ENCODE measurements around the gene ARHGAP35. TPM values are rescaled to one million over a fixed set of nuclear protein-coding genes. Genes with fewer than 3 reads are reported as not detected.

ARHGAP35 gene
- total RNA-seq, 1 donor from 2014 or later: 127 TPM

DNA sequence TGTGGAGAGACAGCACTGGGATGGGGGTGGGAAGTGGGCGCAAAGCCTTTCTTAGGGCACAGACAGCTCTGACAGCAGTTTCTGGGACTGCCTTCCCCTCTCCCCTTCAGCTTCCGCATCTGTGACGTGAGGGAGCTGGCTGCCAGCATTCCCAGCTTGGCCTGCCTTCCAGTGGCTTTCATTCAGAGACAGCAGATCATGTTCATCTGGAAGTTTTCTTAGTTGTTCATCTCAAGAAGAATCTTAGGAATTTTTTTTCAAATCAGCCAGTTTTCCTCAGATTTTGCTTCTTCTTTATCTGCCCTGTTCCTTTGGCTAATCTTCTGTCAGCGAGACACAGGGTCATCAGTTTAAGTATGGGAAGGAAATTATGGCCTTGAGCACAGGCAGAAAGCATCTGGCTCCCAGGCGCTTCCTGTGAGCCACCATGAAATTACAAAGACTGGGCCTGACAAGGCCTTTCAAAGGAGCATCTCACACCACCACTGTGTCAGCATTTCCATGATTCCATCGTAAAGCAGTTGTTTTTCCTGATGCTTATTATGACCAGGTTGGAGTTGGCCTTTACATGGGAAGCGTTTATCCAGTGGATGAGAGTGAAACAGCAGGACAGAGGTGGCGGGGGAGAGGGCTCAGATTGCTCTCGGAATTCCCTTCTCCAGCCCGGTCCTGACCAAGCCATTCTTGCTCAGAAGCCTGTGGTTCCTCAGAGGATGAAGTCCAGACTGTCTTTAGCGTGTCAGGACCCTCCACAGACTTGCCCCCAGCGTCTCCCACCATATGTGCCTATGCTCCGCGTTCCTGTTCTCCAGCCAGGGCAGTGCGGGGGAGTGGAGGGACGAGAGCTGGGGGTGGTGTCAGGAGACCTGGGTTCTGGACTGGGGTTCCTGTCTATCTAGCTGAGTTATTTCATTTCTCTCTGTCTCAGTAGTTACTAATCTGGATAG, 43.6 kb downstream of the ARHGAP35 start:
- Mint-ChIP-seq H3K27ac (ENCODE audit: unreplicated experiment) (peak overlapping the region; percentile 11), H3K4me3 (ENCODE audit: unreplicated experiment) (peak overlapping the region; percentile 38), H3K27me3 (ENCODE audit: unreplicated experiment) (peaks cover 8% of the 10 kb centered on the region), H3K36me3 (ENCODE audit: unreplicated experiment) (no peaks in the 10 kb centered on the region), H3K9me3 (ENCODE audit: unreplicated experiment) (peaks cover 4% of the 10 kb centered on the region), H3K4me1 (ENCODE audit: low read depth, unreplicated experiment) (peaks cover 46% of the 10 kb centered on the region)
- no peak for DNase-seq
- TF ChIP-seq, protein P1, sequence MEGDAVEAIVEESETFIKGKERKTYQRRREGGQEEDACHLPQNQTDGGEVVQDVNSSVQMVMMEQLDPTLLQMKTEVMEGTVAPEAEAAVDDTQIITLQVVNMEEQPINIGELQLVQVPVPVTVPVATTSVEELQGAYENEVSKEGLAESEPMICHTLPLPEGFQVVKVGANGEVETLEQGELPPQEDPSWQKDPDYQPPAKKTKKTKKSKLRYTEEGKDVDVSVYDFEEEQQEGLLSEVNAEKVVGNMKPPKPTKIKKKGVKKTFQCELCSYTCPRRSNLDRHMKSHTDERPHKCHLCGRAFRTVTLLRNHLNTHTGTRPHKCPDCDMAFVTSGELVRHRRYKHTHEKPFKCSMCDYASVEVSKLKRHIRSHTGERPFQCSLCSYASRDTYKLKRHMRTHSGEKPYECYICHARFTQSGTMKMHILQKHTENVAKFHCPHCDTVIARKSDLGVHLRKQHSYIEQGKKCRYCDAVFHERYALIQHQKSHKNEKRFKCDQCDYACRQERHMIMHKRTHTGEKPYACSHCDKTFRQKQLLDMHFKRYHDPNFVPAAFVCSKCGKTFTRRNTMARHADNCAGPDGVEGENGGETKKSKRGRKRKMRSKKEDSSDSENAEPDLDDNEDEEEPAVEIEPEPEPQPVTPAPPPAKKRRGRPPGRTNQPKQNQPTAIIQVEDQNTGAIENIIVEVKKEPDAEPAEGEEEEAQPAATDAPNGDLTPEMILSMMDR (IDR thresholded peaks at IDR 0.05; ENCODE audit: partially characterized antibody, unreplicated experiment): no peak

DNA sequence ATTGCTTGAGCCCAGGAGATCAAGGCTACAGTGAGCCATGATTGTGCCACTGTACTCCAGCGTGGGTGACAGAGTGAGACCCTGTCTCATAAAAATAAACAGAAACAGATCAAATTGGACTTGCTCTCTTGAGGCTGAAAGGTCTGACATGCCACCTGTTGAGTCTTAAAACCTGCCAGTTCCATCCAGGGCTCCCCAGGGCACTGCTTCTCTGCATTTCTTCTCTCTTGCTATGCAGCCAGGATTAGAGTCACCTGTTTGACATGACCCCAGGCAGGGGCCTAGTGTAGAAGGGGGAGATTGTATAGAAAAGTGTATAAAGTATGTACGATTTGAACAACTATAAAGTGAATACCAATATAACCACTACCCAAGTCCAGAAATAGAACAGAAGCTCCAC, 45.4 kb downstream of the ARHGAP35 start:
- Mint-ChIP-seq H3K4me1 (ENCODE audit: low read depth, unreplicated experiment) (peaks cover 43% of the 10 kb centered on the region), H3K27ac (ENCODE audit: unreplicated experiment) (no peak overlapping the region), H3K9me3 (ENCODE audit: unreplicated experiment) (peaks cover 4% of the 10 kb centered on the region), H3K36me3 (ENCODE audit: unreplicated experiment) (no peaks in the 10 kb centered on the region), H3K4me3 (ENCODE audit: unreplicated experiment) (no peak overlapping the region), H3K27me3 (ENCODE audit: unreplicated experiment) (peaks cover 8% of the 10 kb centered on the region)
- DNase-seq: no peak
- TF ChIP-seq, protein P1 (IDR thresholded peaks at IDR 0.05; ENCODE audit: partially characterized antibody, unreplicated experiment): no peak

DNA sequence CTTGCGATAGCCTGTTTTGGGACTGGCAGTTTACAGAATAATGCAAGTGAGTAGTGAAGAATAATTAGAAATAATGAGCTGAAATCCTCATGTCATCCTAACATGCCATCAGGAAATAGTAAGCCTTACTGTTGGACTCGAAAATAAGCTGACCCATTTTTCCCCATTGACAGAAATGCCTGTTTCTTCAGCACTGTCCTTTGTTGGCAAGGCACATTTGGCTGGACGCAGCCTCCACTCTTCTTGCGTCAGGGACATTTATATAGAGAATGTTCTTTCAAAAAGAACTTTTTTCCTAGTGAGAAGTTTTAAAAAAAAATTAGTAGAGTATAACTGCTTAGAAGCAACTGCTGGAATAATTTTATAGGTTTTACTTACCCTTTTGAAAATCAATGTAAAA, 47.1 kb downstream of the ARHGAP35 start:
- DNase-seq: no peak
- TF ChIP-seq, protein P1 (IDR thresholded peaks at IDR 0.05; ENCODE audit: partially characterized antibody, unreplicated experiment): no peak
- no peak overlapping the region for H3K4me3 Mint-ChIP-seq (ENCODE audit: unreplicated experiment)

DNA sequence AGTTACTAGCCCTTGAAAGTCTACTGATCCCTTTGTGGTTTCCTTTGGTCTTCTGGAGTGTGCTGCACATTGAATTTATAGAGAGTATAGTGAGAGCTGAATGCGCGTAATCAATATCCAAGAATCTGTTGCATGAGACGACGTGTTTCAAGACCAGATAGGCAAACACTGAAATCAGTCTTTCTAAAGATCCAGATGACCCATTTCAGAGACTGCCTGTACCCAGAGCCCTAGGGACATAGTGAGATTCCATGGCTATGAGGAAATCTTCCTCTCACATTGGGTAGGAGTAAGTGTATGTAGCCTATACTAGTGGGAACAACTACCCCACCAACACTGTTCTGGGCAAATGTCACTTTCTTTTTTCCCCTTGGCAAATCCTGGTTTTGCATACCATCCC, 48.6 kb downstream of the ARHGAP35 start:
- no peak for DNase-seq

More for the DNA sequence above, 47.1 kb downstream of the ARHGAP35 start:
- no peaks in the 10 kb centered on the region for H3K36me3 Mint-ChIP-seq (ENCODE audit: unreplicated experiment)
- H3K9me3 Mint-ChIP-seq (ENCODE audit: unreplicated experiment): peaks cover 4% of the 10 kb centered on the region
- peaks cover 8% of the 10 kb centered on the region for H3K27me3 Mint-ChIP-seq (ENCODE audit: unreplicated experiment)
- H3K27ac Mint-ChIP-seq (ENCODE audit: unreplicated experiment): no peak overlapping the region
- peaks cover 31% of the 10 kb centered on the region for H3K4me1 Mint-ChIP-seq (ENCODE audit: low read depth, unreplicated experiment)

More for the DNA sequence above, 48.6 kb downstream of the ARHGAP35 start:
- TF ChIP-seq, protein P1 (IDR thresholded peaks at IDR 0.05; ENCODE audit: partially characterized antibody, unreplicated experiment): no peak
- Mint-ChIP-seq H3K36me3 (ENCODE audit: unreplicated experiment) (no peaks in the 10 kb centered on the region), H3K4me3 (ENCODE audit: unreplicated experiment) (no peak overlapping the region), H3K9me3 (ENCODE audit: unreplicated experiment) (peaks cover 4% of the 10 kb centered on the region), H3K27ac (ENCODE audit: unreplicated experiment) (peak overlapping the region; percentile 20), H3K27me3 (ENCODE audit: unreplicated experiment) (peaks cover 5% of the 10 kb centered on the region), H3K4me1 (ENCODE audit: low read depth, unreplicated experiment) (peaks cover 24% of the 10 kb centered on the region)

Other genes with a start within 250 kb of the ARHGAP35 start
- gene PTGIR, start 235.9 kb upstream of the ARHGAP35 start, total RNA-seq (ENCODE audit: unreplicated experiment): 0.27 TPM
- 54.6 TPM for gene GNG8, start 224.8 kb upstream of the ARHGAP35 start, total RNA-seq (ENCODE audit: unreplicated experiment)
- gene DACT3, start 199.8 kb upstream of the ARHGAP35 start, total RNA-seq (ENCODE audit: unreplicated experiment): 55.1 TPM
- gene PRKD2, start 143.9 kb upstream of the ARHGAP35 start, total RNA-seq (ENCODE audit: unreplicated experiment): 54.7 TPM
- 46.6 TPM for gene FKRP, start 114.9 kb upstream of the ARHGAP35 start, total RNA-seq (ENCODE audit: unreplicated experiment)
- 117 TPM for gene STRN4, start 114.5 kb upstream of the ARHGAP35 start, total RNA-seq (ENCODE audit: unreplicated experiment)
- gene SLC1A5, start 72.4 kb upstream of the ARHGAP35 start, total RNA-seq (ENCODE audit: unreplicated experiment): 35.4 TPM
- 95.4 TPM for gene AP2S1, start 10.2 kb upstream of the ARHGAP35 start, total RNA-seq (ENCODE audit: unreplicated experiment)
- gene NPAS1, start 158.8 kb downstream of the ARHGAP35 start, total RNA-seq (ENCODE audit: unreplicated experiment): 1.7 TPM
- gene TMEM160, start 187.6 kb downstream of the ARHGAP35 start, total RNA-seq (ENCODE audit: unreplicated experiment): 31.0 TPM